Lung (tissue), 12 donors: ENCODE data around the gene TLX2. TPM values are rescaled to one million over a fixed set of nuclear protein-coding genes. Genes with fewer than 3 reads are reported as not detected.

Experiments used
- ATAC-seq: fragments of 200-7000 bp; cut with Tn5 transposase; one replicate; pipeline ENCODE4 v1.9.1; 2020; ENCODE audit warnings: moderate number of reproducible peaks; ENCODE audit not compliant: insufficient read depth, low FRiP score
- DNase-seq, 3 donors: peaks; one replicate each; pipeline ENCODE4 v3.0.0-alpha.2; 2013 to 2017
- H3K27ac ChIP-seq, 2 donors: one replicate each; pipeline ENCODE4 v1.5.1; 2013; ENCODE audit warnings: mild to moderate bottlenecking in 2 of 2, moderate library complexity in 2 of 2, control low read depth in 1 of 2, inconsistent platforms in 1 of 2, low read depth in 1 of 2, low read length in 1 of 2
- H3K27me3 ChIP-seq, 3 donors: one replicate each; pipeline ENCODE4 v1.5.1; 2013; ENCODE audit warnings: low read length in 2 of 3; ENCODE audit not compliant: control insufficient read depth in 3 of 3, insufficient read depth in 3 of 3
- H3K36me3 ChIP-seq, 4 donors: one replicate each; pipeline ENCODE4 v1.5.1; 2013; ENCODE audit warnings: low read length in 4 of 4, mild to moderate bottlenecking in 1 of 4, moderate library complexity in 1 of 4; ENCODE audit not compliant: control insufficient read depth in 4 of 4, insufficient read depth in 4 of 4
- H3K4me1 ChIP-seq, 5 donors: one replicate each; pipeline ENCODE4 v1.5.1; 2013; ENCODE audit warnings: low read length in 5 of 5, mild to moderate bottlenecking in 2 of 5, moderate library complexity in 1 of 5; ENCODE audit not compliant: control insufficient read depth in 5 of 5, insufficient read depth in 5 of 5
- H3K4me3 ChIP-seq: one replicate; pipeline ENCODE4 v1.5.1; 2013; ENCODE audit warnings: mild to moderate bottlenecking, control low read depth, moderate library complexity
- H3K9ac ChIP-seq, 2 donors: one replicate each; pipeline ENCODE4 v1.5.1; 2013; ENCODE audit warnings: low read length in 2 of 2, control low read depth in 1 of 2; ENCODE audit not compliant: insufficient read depth in 1 of 2
- H3K9me3 ChIP-seq, 4 donors: one replicate each; pipeline ENCODE4 v1.5.1; 2013; ENCODE audit warnings: low read length in 3 of 4, mild to moderate bottlenecking in 1 of 4, moderate library complexity in 1 of 4; ENCODE audit not compliant: control insufficient read depth in 4 of 4, insufficient read depth in 3 of 4
- CTCF ChIP-seq: IDR thresholded peaks from 2 replicates; pipeline ENCODE4 v1.5.1; 2012; ENCODE audit warnings: mild to moderate bottlenecking; ENCODE audit errors: control extremely low read depth, extremely low read depth
- WGBS, 2 donors: extraction: QIAGEN DNeasy Blood & Tissue Kit; methylation state at CpG; one replicate each; pipeline ENCODE4 v1.1.7; 2013; 5-methylcytosine and 5-hydroxymethylcytosine counted together
- polyA plus RNA-seq, 2 donors: library from polyadenylated mRNA; stranded (reverse); fragments of 200-250 nt; gene quantifications; one replicate each; pipeline ENCODE4 v1.2.1, GENCODE V29; 2013
- total RNA-seq, 2 donors: library from RNA; depleted of rRNA in 1 of 2; stranded (reverse); fragments of >200 nt in 1 of 2; gene quantifications; one replicate each; pipeline ENCODE4 v1.2.1, GENCODE V29; 2014 to 2021
- donor health status: control.
- donor health status: control.
- donor health status: Bipolar disorder and iron deficiency.
- donor health status: healthy.
- donor health status: DM: yes; HTN: yes; CAD: no.

Gene TLX2
- total and polyA plus RNA-seq, 4 donors, result 0.03 TPM; not detected in 3

- Histone ChIP-seq H3K36me3 (peaks cover 9 to 26% (median 24%) of the 10 kb centered on the region in 4 donors), H3K27me3 (peaks cover 0 to 4% (median 0%) of the 10 kb centered on the region in 3 donors), H3K4me3 (no peak overlapping the region), H3K9ac (no peak overlapping the region), H3K27ac (no peak overlapping the region), H3K4me1 (peaks cover 8 to 23% (median 11%) of the 10 kb centered on the region in 5 donors), H3K9me3 (no peaks in the 10 kb centered on the region)
- DNase-seq (no peak), ATAC-seq (no peak)
- TF ChIP-seq CTCF, result no peak
- WGBS, 2 donors, result 96% methylated on average over 11 of the region's 11 CpGs
Measured at GRCh38 chr2:74526649-74527230, 12.5 kb downstream of the TLX2 start.

GRCh38 chr2:74527741-74528140 is 13.5 kb downstream of the TLX2 start:
- Histone ChIP-seq H3K9me3 (no peaks in the 10 kb centered on the region), H3K27ac (no peak overlapping the region), H3K4me1 (peaks cover 8 to 23% (median 11%) of the 10 kb centered on the region in 5 donors), H3K9ac (no peak overlapping the region), H3K27me3 (no peaks in the 10 kb centered on the region), H3K36me3 (peaks cover 12 to 34% (median 30%) of the 10 kb centered on the region in 4 donors), H3K4me3 (no peak overlapping the region)
- DNase-seq, result no peak
- ATAC-seq, result no peak
- 97 to 98% methylated on average over 9 of the region's 9 CpGs for WGBS, 2 donors
- no peak for TF ChIP-seq CTCF

GRCh38 chr2:74528600-74529356 is 14.5 kb downstream of the TLX2 start:
- Histone ChIP-seq H3K27me3 (no peaks in the 10 kb centered on the region), H3K9ac (peak overlapping the region; percentile 84 to 90), H3K27ac (peak overlapping the region; percentile 87 to 97), H3K4me1 (peaks cover 8 to 23% (median 11%) of the 10 kb centered on the region in 5 donors), H3K36me3 (peaks cover 14 to 40% (median 35%) of the 10 kb centered on the region in 4 donors), H3K4me3 (peak overlapping the region; percentile 99), H3K9me3 (no peaks in the 10 kb centered on the region)
- TF ChIP-seq CTCF, result no peak
- DNase-seq (no peak), ATAC-seq (no peak)
- WGBS, 2 donors, result 17% methylated on average over 29 of the region's 29 CpGs
